NCI-H146 treated with DMSO at 0.1 percent for 48 hours (cell line): ENCODE data around the gene SEPTIN10.
"Not testable (repeated sequence)": the region's sequence is repeated elsewhere in the genome, so short reads cannot be mapped to it uniquely, and the experiment has no call there.

ENCODE experiments used
- DNase-seq: peaks from one replicate; lab custom pipeline; 2025; ENCODE audit not compliant: unreplicated experiment; lab: John Stamatoyannopoulos, UW

Gene SEPTIN10

DNA sequence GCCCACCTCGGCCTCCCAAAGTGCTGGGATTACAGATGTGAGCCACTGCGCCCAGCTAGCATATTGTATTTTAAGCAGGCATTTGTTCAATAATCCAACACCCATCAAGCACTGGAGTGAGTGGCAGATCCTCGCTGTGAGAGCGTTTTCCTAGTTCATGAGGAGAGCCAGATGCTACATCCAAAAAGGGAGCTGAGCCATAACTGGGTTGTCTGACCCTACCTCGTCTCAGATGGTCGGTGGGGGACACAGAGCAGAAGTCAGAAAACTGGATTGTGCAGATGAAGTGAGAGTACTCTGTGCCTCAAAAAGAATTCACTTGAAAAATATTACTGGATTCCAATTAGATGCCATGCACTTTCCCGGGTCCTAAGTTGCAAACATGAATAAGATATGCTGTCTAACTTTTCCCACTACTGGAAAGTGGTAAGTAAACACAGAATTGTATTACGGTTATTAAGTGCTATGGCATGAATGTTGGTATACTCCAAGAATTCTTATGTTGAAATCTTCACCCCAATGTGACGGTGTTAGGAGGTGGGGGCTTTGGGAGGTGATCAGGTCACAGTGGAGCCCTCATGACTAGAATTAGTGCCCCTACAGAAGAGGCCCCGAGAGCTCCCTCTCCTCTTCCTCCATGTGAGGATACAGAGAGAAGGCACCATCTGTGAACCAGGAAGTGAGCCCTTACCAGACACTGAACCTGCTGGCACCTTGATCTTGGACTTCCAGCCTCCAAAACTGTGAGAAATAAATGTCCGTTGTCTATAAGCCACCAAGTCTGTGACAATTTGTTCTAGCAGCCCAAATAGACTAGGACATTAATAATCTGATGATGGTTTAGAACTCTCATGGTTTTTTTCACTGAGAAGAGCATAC lies 21.9 kb upstream of the SEPTIN10 start:
- DNase-seq = no peak

- DNase-seq = no peak
Measured at GRCh38 chr2:109633284-109633961, 19.7 kb upstream of the SEPTIN10 start.

- no peak for DNase-seq
Measured at GRCh38 chr2:109632158-109632789, 18.5 kb upstream of the SEPTIN10 start.

DNA sequence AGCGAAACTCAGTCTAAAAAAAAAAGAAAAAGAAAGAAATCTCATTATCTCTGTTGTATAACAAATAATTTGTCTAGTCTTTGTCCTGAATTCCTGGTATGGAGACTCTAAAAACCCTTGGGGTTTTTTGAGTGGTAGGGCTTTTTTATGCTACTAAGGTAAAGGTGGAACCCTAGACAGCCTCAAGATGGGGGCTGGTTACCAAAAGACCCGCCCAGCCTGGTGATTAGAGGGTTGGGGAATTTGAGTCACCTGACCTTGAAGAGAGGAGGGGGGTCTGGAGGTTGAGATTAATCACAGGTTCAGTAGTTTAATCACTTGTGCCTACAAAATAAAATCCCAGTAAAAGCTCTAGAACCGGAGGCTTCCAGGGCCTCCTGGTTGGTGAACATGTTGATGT lies 18.0 kb upstream of the SEPTIN10 start:
- DNase-seq = no peak

- DNase-seq = no peak
Measured at GRCh38 chr2:109630441-109631430, 17.0 kb upstream of the SEPTIN10 start.

GRCh38 chr2:109629867-109630266 lies 16.1 kb upstream of the SEPTIN10 start:
- DNase-seq = no peak

- DNase-seq = not testable (repeated sequence)
Measured at GRCh38 chr2:109628321-109628720, 14.6 kb upstream of the SEPTIN10 start.

DNA sequence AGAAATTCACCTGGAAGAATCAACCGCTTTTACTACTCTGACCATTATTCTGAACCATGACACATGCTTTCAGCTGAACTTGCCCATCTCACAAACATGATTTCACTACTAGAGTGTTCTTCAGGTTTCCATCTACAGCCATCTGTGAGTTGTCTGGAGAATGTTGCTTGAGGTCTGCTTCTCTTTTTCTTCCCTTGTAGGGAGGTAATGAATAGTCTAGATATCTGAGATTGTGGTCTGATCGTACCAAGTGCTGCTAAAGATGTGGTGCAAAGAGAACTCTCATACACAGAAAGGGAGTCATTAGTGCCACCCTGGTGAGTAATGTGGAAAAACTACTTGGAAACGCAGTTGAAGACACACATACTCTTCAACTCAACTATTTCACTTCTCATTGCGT lies 10.6 kb upstream of the SEPTIN10 start:
- no peak for DNase-seq

GRCh38 chr2:109623923-109624322 lies 10.2 kb upstream of the SEPTIN10 start:
- no peak for DNase-seq

DNA sequence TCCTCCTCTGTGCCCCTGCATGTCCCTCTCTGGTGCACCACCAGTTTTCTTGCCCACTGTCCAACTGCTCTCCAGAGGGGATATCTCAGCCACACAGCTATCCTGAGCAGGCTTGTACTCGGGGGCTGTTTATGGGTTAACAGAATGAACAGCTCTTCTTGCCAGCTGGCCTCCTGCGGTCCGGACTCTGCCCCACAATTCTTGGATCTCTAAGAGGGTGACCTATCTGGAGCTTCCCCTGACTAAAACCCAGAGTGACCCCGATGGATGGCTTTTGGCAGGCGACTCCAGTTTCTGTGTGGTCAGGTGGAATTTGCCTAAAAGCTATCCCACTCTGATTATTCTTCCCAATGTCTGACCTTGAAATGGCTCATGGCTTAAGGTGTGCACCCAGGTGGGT lies 9.5 kb upstream of the SEPTIN10 start:
- DNase-seq = no peak

DNA sequence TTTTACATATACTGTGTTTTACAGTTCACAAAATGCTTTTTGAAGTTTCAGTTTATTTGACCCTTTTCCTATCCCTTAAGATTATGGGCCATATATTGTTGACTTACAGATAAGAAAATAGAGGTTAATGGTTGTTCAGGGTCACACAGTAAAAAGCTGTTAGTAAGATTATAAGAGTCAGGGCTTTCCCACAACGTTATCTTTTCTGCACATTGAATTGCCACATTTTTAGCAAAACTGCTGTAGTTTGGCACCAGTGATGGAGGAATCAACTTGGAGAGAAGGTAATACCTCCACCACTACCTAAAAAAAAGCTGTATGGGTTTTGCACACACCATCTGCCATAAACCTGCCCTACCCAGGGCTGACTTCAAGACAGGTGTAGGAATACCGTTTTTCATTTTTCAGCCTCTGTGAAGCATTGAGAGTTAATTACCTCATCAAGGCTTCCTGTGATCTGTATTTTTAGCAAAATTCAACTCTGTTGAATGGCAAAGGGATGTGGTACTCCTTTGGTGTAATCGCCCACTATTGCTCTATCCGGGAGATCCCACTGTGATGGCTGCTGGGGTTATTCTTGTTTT lies 5.4 kb upstream of the SEPTIN10 start:
- DNase-seq = no peak

- no peak for DNase-seq
Measured at GRCh38 chr2:109616184-109616583, 2.4 kb upstream of the SEPTIN10 start.

- DNase-seq = no peak
Measured at GRCh38 chr2:109615637-109616144, 1.9 kb upstream of the SEPTIN10 start.

GRCh38 chr2:109614715-109615636 lies 1.2 kb upstream of the SEPTIN10 start:
- DNase-seq = no peak

GRCh38 chr2:109613081-109613921 lies 465 bp downstream of the SEPTIN10 start:
- DNase-seq = no peak

- DNase-seq = no peak
Measured at GRCh38 chr2:109611467-109612095, 2.2 kb downstream of the SEPTIN10 start.

DNA sequence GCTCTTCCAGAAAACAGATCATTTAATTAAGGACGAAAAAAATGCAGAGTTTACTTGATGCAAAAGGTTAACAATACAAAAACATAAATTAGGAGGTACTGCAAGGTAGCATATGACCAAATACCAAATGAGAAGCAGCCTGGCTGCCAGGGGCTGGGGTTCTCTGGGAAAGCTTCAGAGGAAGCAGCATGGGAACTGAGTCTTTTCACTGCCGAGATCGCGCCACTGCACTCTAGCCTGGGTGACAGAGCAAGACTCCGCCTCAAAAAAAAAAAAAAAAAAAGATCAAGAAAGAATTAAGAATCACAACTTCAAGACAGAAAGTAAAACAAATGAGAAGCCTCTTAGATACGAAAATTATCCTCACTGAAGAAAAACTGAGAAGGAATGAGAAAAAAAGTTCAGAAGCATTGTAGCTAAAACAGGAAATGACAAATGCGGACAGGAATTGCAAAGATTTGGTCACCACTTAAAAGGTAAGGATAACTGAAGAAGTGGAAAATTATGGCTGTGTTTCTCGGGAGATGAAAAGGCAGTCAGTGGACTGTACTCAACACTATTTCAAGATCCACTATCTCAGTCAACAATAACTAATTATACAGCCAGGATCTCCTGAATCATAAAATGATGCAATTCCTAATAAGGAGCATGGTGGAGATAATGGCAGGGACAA lies 4.3 kb downstream of the SEPTIN10 start:
- DNase-seq = no peak
